ENCODE measurements around the gene BACH2. TPM values are rescaled to one million over a fixed set of nuclear protein-coding genes. Genes with fewer than 3 reads are reported as not detected.

BACH2 gene
- polyA plus RNA-seq, 1 donor (not counting 4 experiments of a cell fraction or from before 2014, with no cell fraction given): 0.50 TPM

DNA sequence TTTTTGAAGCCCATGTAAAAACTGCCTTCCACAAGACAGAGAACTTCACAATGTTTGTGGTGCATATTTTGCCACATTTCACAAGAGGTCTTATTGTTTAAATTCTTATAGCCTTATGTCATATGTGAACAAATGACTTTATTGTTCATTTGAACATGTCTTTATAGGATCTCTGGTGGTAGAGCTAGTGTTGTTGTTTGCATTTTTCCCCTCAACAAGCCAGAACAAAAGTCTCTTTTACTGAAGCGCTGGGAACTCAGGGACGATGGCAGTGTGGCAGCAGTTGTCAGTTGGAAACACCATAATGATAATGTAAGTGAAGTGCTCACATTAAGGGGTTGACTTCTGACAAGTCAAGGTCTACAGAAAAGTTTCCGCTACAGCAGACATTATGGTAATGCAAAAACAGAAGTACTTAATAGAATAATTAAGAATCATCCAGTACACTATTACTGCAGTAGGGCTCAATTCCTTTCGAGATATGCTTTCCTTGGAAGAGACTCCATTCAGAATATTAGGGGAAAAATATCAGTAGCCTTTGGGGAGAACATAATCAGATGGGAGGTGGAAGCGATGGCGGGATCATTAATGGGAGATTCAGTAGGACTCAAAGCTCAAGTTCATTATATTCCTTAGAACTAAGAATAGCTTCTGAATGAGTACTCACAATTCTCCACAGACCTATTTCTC, 222.3 kb downstream of the BACH2 start:
- H3K9ac ChIP-seq (ENCODE audit: control insufficient read depth, extremely low read depth, insufficient read depth, low read length): no peak overlapping the region
- H3K4me2 ChIP-seq (ENCODE audit: control insufficient read depth, extremely low read depth, insufficient read depth, low read depth, low read length): no peak overlapping the region
- no peaks in the 10 kb centered on the region for H3K79me2 ChIP-seq (ENCODE audit: control insufficient read depth, insufficient read depth, low read length)
- dilution Hi-C loops (cut with MboI; ENCODE audit: extremely low pct_ligation_motif_present, low sequenced_read_pairs): no loop called here
- no peaks in the 10 kb centered on the region for H3K9me3 ChIP-seq (ENCODE audit: control insufficient read depth, low read depth, low read length)
- no peak for FAIRE-seq
- H3K9me1 ChIP-seq (ENCODE audit: control insufficient read depth, extremely low read depth, insufficient read depth, low read length): no peaks in the 10 kb centered on the region
- no peak for TF ChIP-seq EZH2 (IDR thresholded peaks at IDR 0.05; ENCODE audit: low read length)
- TF ChIP-seq, protein P1, sequence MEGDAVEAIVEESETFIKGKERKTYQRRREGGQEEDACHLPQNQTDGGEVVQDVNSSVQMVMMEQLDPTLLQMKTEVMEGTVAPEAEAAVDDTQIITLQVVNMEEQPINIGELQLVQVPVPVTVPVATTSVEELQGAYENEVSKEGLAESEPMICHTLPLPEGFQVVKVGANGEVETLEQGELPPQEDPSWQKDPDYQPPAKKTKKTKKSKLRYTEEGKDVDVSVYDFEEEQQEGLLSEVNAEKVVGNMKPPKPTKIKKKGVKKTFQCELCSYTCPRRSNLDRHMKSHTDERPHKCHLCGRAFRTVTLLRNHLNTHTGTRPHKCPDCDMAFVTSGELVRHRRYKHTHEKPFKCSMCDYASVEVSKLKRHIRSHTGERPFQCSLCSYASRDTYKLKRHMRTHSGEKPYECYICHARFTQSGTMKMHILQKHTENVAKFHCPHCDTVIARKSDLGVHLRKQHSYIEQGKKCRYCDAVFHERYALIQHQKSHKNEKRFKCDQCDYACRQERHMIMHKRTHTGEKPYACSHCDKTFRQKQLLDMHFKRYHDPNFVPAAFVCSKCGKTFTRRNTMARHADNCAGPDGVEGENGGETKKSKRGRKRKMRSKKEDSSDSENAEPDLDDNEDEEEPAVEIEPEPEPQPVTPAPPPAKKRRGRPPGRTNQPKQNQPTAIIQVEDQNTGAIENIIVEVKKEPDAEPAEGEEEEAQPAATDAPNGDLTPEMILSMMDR (optimal IDR thresholded peaks at IDR 0.05 in 1 of 3, IDR thresholded peaks at IDR 0.05 in 1 of 3, conservative IDR thresholded peaks at IDR 0.05 in 1 of 3; ENCODE audit: extremely low read depth in 1 of 3, insufficient read depth in 2 of 3, low read length in 3 of 3): no peak
- H3K4me3 ChIP-seq (ENCODE audit: control insufficient read depth in 2 of 3, extremely low read depth in 1 of 3, insufficient read depth in 2 of 3, low read depth in 1 of 3, low read length in 3 of 3): no peak overlapping the region
- no peak for DNase-seq (ENCODE audit: low read depth, low spot score)
- no peaks in the 10 kb centered on the region for H3K36me3 ChIP-seq (ENCODE audit: control insufficient read depth in 2 of 2, extremely low read depth in 1 of 2, insufficient read depth in 2 of 2, low read length in 2 of 2)
- no peaks in the 10 kb centered on the region for H3K27me3 ChIP-seq (ENCODE audit: control insufficient read depth, extremely low read depth, insufficient read depth, low read length)
- no peak overlapping the region for H2AFZ ChIP-seq (ENCODE audit: control insufficient read depth, low read length)
- no peaks in the 10 kb centered on the region for H3K4me1 ChIP-seq (ENCODE audit: control insufficient read depth, extremely low read depth, insufficient read depth, low read length)
- H3K27ac ChIP-seq (ENCODE audit: control insufficient read depth, insufficient read depth, low read length): no peak overlapping the region
- no peaks in the 10 kb centered on the region for H4K20me1 ChIP-seq (ENCODE audit: control insufficient read depth, extremely low read depth, insufficient read depth, low read length)

DNA sequence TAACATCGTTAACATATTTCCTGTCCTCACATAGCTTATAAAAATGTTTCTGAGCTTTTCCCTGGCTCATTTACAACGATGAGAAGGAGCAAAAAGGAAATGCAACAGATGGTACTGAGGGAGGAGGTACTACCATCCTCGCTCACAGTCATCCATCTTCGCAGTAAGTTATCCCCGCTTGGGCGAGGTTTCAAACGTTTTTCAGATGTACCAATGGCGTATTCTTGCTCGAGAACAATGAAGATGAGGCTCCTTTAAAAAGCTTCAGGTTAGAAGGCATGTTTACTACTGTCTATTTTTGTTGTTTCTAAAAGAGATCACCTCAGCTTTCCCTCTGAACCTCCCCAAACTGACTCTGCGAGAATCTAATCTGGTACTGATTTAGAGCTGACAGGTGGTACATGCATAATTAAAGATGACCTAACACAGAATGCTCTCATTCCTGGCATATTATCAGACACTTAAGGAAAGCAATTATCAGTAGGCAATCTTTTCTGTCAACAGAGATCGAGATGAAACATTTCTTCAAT, 223.6 kb downstream of the BACH2 start:
- Histone ChIP-seq H3K27ac (ENCODE audit: control insufficient read depth, insufficient read depth, low read length) (no peak overlapping the region), H3K27me3 (ENCODE audit: control insufficient read depth, extremely low read depth, insufficient read depth, low read length) (no peaks in the 10 kb centered on the region), H3K9me1 (ENCODE audit: control insufficient read depth, extremely low read depth, insufficient read depth, low read length) (no peaks in the 10 kb centered on the region), H3K79me2 (ENCODE audit: control insufficient read depth, insufficient read depth, low read length) (no peaks in the 10 kb centered on the region), H3K4me3 (ENCODE audit: control insufficient read depth in 2 of 3, extremely low read depth in 1 of 3, insufficient read depth in 2 of 3, low read depth in 1 of 3, low read length in 3 of 3) (no peak overlapping the region), H3K36me3 (ENCODE audit: control insufficient read depth in 2 of 2, extremely low read depth in 1 of 2, insufficient read depth in 2 of 2, low read length in 2 of 2) (no peaks in the 10 kb centered on the region), H3K4me1 (ENCODE audit: control insufficient read depth, extremely low read depth, insufficient read depth, low read length) (no peaks in the 10 kb centered on the region), H2AFZ (ENCODE audit: control insufficient read depth, low read length) (no peak overlapping the region), H4K20me1 (ENCODE audit: control insufficient read depth, extremely low read depth, insufficient read depth, low read length) (no peaks in the 10 kb centered on the region), H3K4me2 (ENCODE audit: control insufficient read depth, extremely low read depth, insufficient read depth, low read depth, low read length) (peak overlapping the region; percentile 28), H3K9ac (ENCODE audit: control insufficient read depth, extremely low read depth, insufficient read depth, low read length) (no peak overlapping the region), H3K9me3 (ENCODE audit: control insufficient read depth, low read depth, low read length) (no peaks in the 10 kb centered on the region)
- dilution Hi-C loops (cut with MboI; ENCODE audit: extremely low pct_ligation_motif_present, low sequenced_read_pairs): no loop called here
- FAIRE-seq (no peak), DNase-seq (ENCODE audit: low read depth, low spot score) (no peak)
- TF ChIP-seq, protein P1 (optimal IDR thresholded peaks at IDR 0.05 in 1 of 3, IDR thresholded peaks at IDR 0.05 in 1 of 3, conservative IDR thresholded peaks at IDR 0.05 in 1 of 3; ENCODE audit: extremely low read depth in 1 of 3, insufficient read depth in 2 of 3, low read length in 3 of 3): no peak
- no peak for TF ChIP-seq EZH2 (IDR thresholded peaks at IDR 0.05; ENCODE audit: low read length)

Measured in keratinocyte (primary cell).